GM18511 (cell line): Measurements from ENCODE around the gene FBXL16.

Experiments used
- ATAC-seq: cut with Tn5 transposase; IDR thresholded peaks from one replicate; pipeline ENCODE4 v1.9.1; 2021; ENCODE audit warnings: mild to moderate bottlenecking, moderate library complexity; ENCODE audit not compliant: unreplicated experiment

Gene FBXL16

GRCh38 chr16:678209-678857 is 27.3 kb downstream of the FBXL16 start:
- ATAC-seq: no peak

GRCh38 chr16:677316-678190 is 28.0 kb downstream of the FBXL16 start:
- no peak for ATAC-seq

GRCh38 chr16:676913-677312 is 28.7 kb downstream of the FBXL16 start:
- ATAC-seq: no peak

- no peak for ATAC-seq
Observed at GRCh38 chr16:676565-676902, 29.1 kb downstream of the FBXL16 start.

- ATAC-seq: no peak
Observed at GRCh38 chr16:675884-676564, 29.6 kb downstream of the FBXL16 start.

- no peak for ATAC-seq
Observed at GRCh38 chr16:674968-675883, 30.4 kb downstream of the FBXL16 start, which contains the start of gene RHBDL1. Gene RHBDL1 (plus strand): TSS chr16:675671. CDS start chr16:675791, 120 bp downstream.

GRCh38 chr16:674214-674881 is 31.3 kb downstream of the FBXL16 start:
- ATAC-seq: no peak

- no peak for ATAC-seq
Observed at GRCh38 chr16:673399-673991, 32.1 kb downstream of the FBXL16 start.

- no peak for ATAC-seq
Observed at GRCh38 chr16:672851-673250, 32.8 kb downstream of the FBXL16 start.

- no peak for ATAC-seq
Observed at GRCh38 chr16:672371-672770, 33.2 kb downstream of the FBXL16 start.

GRCh38 chr16:671353-672131 is 34.1 kb downstream of the FBXL16 start:
- ATAC-seq: no peak

- no peak for ATAC-seq
Observed at GRCh38 chr16:670485-671352, 34.9 kb downstream of the FBXL16 start.

- no peak for ATAC-seq
Observed at GRCh38 chr16:669666-670065, 35.9 kb downstream of the FBXL16 start.

- ATAC-seq: no peak
Observed at GRCh38 chr16:668519-669171, 37.0 kb downstream of the FBXL16 start.

- ATAC-seq: peak; percentile 85
Observed at GRCh38 chr16:667780-668518, 37.7 kb downstream of the FBXL16 start, which contains the start of gene RHOT2. Gene RHOT2 (plus strand): TSS chr16:668132. CDS start chr16:668200, 68 bp downstream.

GRCh38 chr16:667113-667779 is 38.4 kb downstream of the FBXL16 start:
- no peak for ATAC-seq
